ENCODE results near the gene VPS16. TPM values are rescaled to one million over a fixed set of nuclear protein-coding genes. Genes with fewer than 3 reads are reported as not detected.

The VPS16 gene
- total and polyA plus RNA-seq, 2 of the 8 experiments (the other 6 are each of a cell fraction or from before 2014, with no cell fraction given): 23.8 to 25.9 TPM

DNA sequence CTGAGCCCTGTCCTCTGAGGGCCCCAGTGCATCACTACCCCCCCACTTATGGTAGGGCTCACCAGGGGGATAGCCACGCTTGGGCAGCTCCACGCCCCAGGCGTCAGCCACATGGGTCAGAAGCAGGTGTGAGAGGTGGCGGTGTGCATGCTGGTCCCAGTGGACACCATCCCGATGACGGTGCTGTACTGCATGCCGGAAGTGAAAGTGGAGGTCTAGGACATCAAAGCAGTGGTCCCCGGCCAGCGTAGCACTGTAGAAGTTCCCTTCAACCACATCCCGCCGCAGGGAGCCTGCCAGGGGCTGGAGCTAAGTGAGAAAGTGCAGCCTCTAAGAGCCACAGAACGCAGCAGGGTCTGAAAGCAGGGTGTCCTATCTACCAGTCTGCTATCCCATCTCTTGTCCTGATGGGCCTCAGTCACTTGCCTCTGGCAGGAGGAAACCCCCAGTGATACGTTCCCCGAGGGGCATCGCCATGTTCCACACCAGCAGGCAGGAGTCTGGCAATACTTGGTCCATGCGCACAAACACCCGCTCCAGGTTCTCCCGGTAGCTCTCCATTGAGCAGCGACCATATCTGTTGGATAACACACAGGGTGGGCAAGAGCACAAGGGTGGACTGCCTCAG is 2.3 kb upstream of the VPS16 start:
- Histone ChIP-seq H4K91ac (replicated peaks; ENCODE audit: insufficient read length, low read length) (no peak overlapping the region), H3K4me3 (ENCODE audit: extremely low read depth in 1 of 4, insufficient read depth in 2 of 4, low read depth in 3 of 4, low read length in 4 of 4) (no peak overlapping the region), H2BK12ac (ENCODE audit: low read depth, low read length) (no peak overlapping the region), H3K14ac (ENCODE audit: insufficient read length) (no peak overlapping the region), H4K5ac (ENCODE audit: insufficient read length, low read depth, low read length) (no peak overlapping the region), H3K4me1 (replicated peaks in 1 of 4; ENCODE audit: control insufficient read depth in 3 of 4, insufficient read depth in 4 of 4, low read length in 3 of 4) (no peaks in the 10 kb centered on the region; a peak in 1 of 7 replicates), H3K23me2 (ENCODE audit: low read depth, low read length) (peaks cover 9% of the 10 kb centered on the region; the same call in 1 of the 2 replicates), H2BK5ac (ENCODE audit: low read depth, low read length) (no peak overlapping the region), H4K8ac (ENCODE audit: extremely low read depth, insufficient read depth, low read length) (no peak overlapping the region), H3K4me2 (ENCODE audit: insufficient read depth in 1 of 2, low read depth in 2 of 2, low read length in 2 of 2) (no peak overlapping the region), H2BK20ac (ENCODE audit: low read length) (no peak overlapping the region), H3K79me1 (ENCODE audit: low read depth, low read length) (no peaks in the 10 kb centered on the region), H2AK5ac (ENCODE audit: low read depth, low read length) (no peak overlapping the region), H2BK120ac (replicated peaks; ENCODE audit: low read depth, low read length) (no peak overlapping the region), H3K56ac (replicated peaks; ENCODE audit: insufficient read length, low read depth, low read length) (no peak overlapping the region), H3K27ac (ENCODE audit: low read depth, low read length) (no peak overlapping the region), H3K4ac (replicated peaks; ENCODE audit: insufficient read length, low read depth, low read length) (no peak overlapping the region), H4K20me1 (replicated peaks in 1 of 2; ENCODE audit: control insufficient read depth in 1 of 2, insufficient read depth in 2 of 2, low read length in 2 of 2) (peaks cover 0 to 5% of the 10 kb centered on the region in 2 experiments), H3K27me3 (replicated peaks in 1 of 4; ENCODE audit: control insufficient read depth in 3 of 4, extremely low read depth in 1 of 4, insufficient read depth in 3 of 4, low read length in 3 of 4) (peaks cover 5 to 20% (median 18%) of the 10 kb centered on the region in 4 experiments), H2BK15ac (ENCODE audit: low read length) (no peak overlapping the region), H3K18ac (ENCODE audit: extremely low read depth, low read length) (no peak overlapping the region), H3K23ac (ENCODE audit: insufficient read length) (no peak overlapping the region), H3K9me3 (ENCODE audit: insufficient read depth in 2 of 2, low read depth in 1 of 2, low read length in 1 of 2) (peaks cover 0 to 6% of the 10 kb centered on the region in 2 experiments; a peak in 1 of 4 replicates), H3K36me3 (ENCODE audit: control insufficient read depth in 2 of 4, insufficient read depth in 4 of 4, low read length in 3 of 4) (peaks cover 0 to 5% (median 0%) of the 10 kb centered on the region in 4 experiments; a peak in 1 of 8 replicates), H2AFZ (ENCODE audit: low read length) (no peak overlapping the region), H3K9ac (replicated peaks in 1 of 4; ENCODE audit: extremely low read depth in 1 of 4, low read depth in 3 of 4, low read length in 3 of 4) (no peak overlapping the region), H3K79me2 (ENCODE audit: control insufficient read depth in 1 of 2, insufficient read depth in 2 of 2, low read length in 2 of 2) (no peaks in the 10 kb centered on the region)
- ChIA-PET POLR2A (ENCODE audit: partially characterized antibody) (no interaction called here), CTCF (ENCODE audit: partially characterized antibody) (interaction anchor here (1.6 to 4.1 kb wide), 3 partner anchors 13 to 150 kb away, joined by 5 to 20 read pairs (median 5); no protein-coding TSS in a partner anchor)
- WGBS, 2 experiments (ENCODE audit: extremely low coverage in 1 of 2, insufficient coverage in 1 of 2, insufficient read length in 1 of 2, insufficient replicate concordance in 2 of 2, low coverage in 1 of 2, low lambda C conversion rate in 2 of 2, missing lambda C conversion rate in 1 of 2): 92% methylated on average over 19 of the region's 19 CpGs; no CpG with 5 or more reads in 1 of the 2 experiments
- FAIRE-seq (no peak), DNase-seq (ENCODE audit: low read depth in 1 of 2, low spot score in 2 of 2) (no peak)
- no peak for TF ChIP-seq RNF2 (IDR thresholded peaks at IDR 0.05; ENCODE audit: borderline replicate concordance, low read depth, low read length, missing control alignments, poor library complexity, severe bottlenecking)
- TF ChIP-seq POLR2A (IDR thresholded peaks at IDR 0.05; ENCODE audit: control extremely low read depth in 1 of 2, low read depth in 2 of 2, low read length in 2 of 2): no peak
- TF ChIP-seq SRF (IDR thresholded peaks at IDR 0.05; ENCODE audit: low read depth, low read length): no peak
- no peak for TF ChIP-seq MAFK (IDR thresholded peaks at IDR 0.05; ENCODE audit: low read depth, low read length)
- TF ChIP-seq ASH2L (IDR thresholded peaks at IDR 0.05; ENCODE audit: low read length): no peak
- no peak for TF ChIP-seq KDM4A (IDR thresholded peaks at IDR 0.05; ENCODE audit: low read depth, low read length, severe bottlenecking)
- TF ChIP-seq SIN3A (conservative IDR thresholded peaks at IDR 0.05 in 1 of 2, IDR thresholded peaks at IDR 0.05 in 1 of 2; ENCODE audit: low read depth in 1 of 2, low read length in 2 of 2): no peak
- TF ChIP-seq TEAD4 (IDR thresholded peaks at IDR 0.05; ENCODE audit: low read depth, low read length): no peak
- no peak for TF ChIP-seq NRF1 (IDR thresholded peaks at IDR 0.05; ENCODE audit: low read depth, low read length)
